Parathyroid adenoma (tissue), 2 donors: ENCODE measurements around the gene FBXO24.

ENCODE experiments used
- H2AFZ ChIP-seq: fragments of 300-600 bp; sonication (generic); one replicate; pipeline ENCODE4 v1.7.0; 2017; ENCODE audit warnings: antibody characterized with exemption, mild to moderate bottlenecking
- H3K27ac ChIP-seq: fragments of 300-600 bp; sonication (generic); one replicate; pipeline ENCODE4 v1.7.0; 2017
- H3K27me3 ChIP-seq: fragments of 300-600 bp; sonication (generic); one replicate; pipeline ENCODE4 v1.7.0; 2017; ENCODE audit warnings: low read length; ENCODE audit not compliant: control insufficient read depth, insufficient read depth
- H3K36me3 ChIP-seq: fragments of 300-600 bp; sonication (generic); one replicate; pipeline ENCODE4 v1.7.0; 2017; ENCODE audit warnings: low read length; ENCODE audit not compliant: control insufficient read depth, insufficient read depth
- H3K4me1 ChIP-seq: fragments of 300-600 bp; sonication (generic); one replicate; pipeline ENCODE4 v1.7.0; 2017; ENCODE audit warnings: control low read depth
- H3K4me2 ChIP-seq: fragments of 300-600 bp; sonication (generic); one replicate; pipeline ENCODE4 v1.7.0; 2017; ENCODE audit warnings: low read length
- H3K4me3 ChIP-seq: fragments of 300-600 bp; sonication (generic); one replicate; pipeline ENCODE4 v1.7.0; 2017; ENCODE audit warnings: low read depth, low read length
- H3K79me2 ChIP-seq: fragments of 300-600 bp; sonication (generic); one replicate; pipeline ENCODE4 v1.7.0; 2017; ENCODE audit warnings: control low read depth
- H3K9ac ChIP-seq: fragments of 300-600 bp; sonication (generic); one replicate; pipeline ENCODE4 v1.7.0; 2017; ENCODE audit warnings: mild to moderate bottlenecking
- H3K9me3 ChIP-seq: fragments of 300-600 bp; sonication (generic); one replicate; pipeline ENCODE4 v1.7.0; 2017; ENCODE audit warnings: low read length; ENCODE audit not compliant: control insufficient read depth
- TF ChIP-seq, protein P1 (sequence below): fragments of 300-600 bp; sonication (generic); IDR thresholded peaks from one replicate; pipeline ENCODE4 v1.7.0; 2017; ENCODE audit warnings: antibody characterized with exemption, mild to moderate bottlenecking
- donor health status: primary hyperparathyroidism.

FBXO24 gene

DNA sequence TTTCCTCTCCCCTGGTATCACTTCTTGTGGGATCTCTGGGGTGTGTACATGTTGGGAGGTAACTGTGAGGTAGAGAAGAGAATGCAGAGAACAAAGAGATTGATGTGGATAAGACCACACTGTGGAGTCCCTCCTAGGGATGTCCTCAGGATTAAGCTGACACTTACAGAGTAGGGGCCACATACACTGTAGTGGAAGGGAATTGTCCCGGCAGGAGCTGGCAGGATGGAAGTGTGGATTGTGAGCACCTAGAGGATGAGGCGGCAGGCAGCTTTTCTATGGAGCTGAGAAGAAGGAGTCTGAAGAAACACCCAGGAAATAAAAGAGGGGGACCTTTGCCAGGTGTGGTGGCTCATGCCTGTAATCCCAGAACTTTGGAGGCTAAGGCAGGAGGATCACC lies 33.6 kb upstream of the FBXO24 start:
- H3K9ac ChIP-seq, result no peak overlapping the region
- no peaks in the 10 kb centered on the region for H3K9me3 ChIP-seq
- no peaks in the 10 kb centered on the region for H3K27me3 ChIP-seq
- H3K4me1 ChIP-seq, result peaks cover 9% of the 10 kb centered on the region
- no peaks in the 10 kb centered on the region for H3K36me3 ChIP-seq
- no peaks in the 10 kb centered on the region for H3K79me2 ChIP-seq
- no peak overlapping the region for H3K4me2 ChIP-seq
- no peak overlapping the region for H2AFZ ChIP-seq
- no peak overlapping the region for H3K4me3 ChIP-seq
- TF ChIP-seq, protein P1, sequence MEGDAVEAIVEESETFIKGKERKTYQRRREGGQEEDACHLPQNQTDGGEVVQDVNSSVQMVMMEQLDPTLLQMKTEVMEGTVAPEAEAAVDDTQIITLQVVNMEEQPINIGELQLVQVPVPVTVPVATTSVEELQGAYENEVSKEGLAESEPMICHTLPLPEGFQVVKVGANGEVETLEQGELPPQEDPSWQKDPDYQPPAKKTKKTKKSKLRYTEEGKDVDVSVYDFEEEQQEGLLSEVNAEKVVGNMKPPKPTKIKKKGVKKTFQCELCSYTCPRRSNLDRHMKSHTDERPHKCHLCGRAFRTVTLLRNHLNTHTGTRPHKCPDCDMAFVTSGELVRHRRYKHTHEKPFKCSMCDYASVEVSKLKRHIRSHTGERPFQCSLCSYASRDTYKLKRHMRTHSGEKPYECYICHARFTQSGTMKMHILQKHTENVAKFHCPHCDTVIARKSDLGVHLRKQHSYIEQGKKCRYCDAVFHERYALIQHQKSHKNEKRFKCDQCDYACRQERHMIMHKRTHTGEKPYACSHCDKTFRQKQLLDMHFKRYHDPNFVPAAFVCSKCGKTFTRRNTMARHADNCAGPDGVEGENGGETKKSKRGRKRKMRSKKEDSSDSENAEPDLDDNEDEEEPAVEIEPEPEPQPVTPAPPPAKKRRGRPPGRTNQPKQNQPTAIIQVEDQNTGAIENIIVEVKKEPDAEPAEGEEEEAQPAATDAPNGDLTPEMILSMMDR, result no peak
- H3K27ac ChIP-seq, result no peak overlapping the region

DNA sequence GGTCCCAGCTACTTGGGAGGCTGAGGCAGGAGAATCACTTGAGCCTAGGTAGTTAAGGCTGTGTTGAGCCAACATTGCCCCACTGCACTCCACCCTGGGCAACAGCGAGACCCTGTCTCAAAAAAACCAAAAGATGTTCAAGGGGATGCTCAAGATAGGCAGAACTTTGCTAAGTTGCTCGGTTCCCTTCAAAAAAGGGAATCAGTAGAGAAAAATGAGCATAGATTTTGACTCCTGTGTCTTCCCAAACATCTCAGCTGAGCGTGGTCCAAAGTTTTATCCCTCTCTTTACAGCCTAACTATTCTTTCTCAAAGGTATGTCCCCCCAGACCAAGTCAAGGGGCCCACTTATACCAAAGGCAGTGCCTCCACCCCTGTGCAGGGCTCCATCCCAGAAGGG lies 33.1 kb upstream of the FBXO24 start:
- H3K79me2 ChIP-seq, result no peaks in the 10 kb centered on the region
- H3K36me3 ChIP-seq, result no peaks in the 10 kb centered on the region
- H3K4me1 ChIP-seq, result peaks cover 4% of the 10 kb centered on the region
- H3K4me2 ChIP-seq, result no peak overlapping the region
- H3K9me3 ChIP-seq, result no peaks in the 10 kb centered on the region
- H3K27ac ChIP-seq, result no peak overlapping the region
- H3K9ac ChIP-seq, result no peak overlapping the region
- no peaks in the 10 kb centered on the region for H3K27me3 ChIP-seq
- H3K4me3 ChIP-seq, result no peak overlapping the region
- no peak overlapping the region for H2AFZ ChIP-seq
- TF ChIP-seq, protein P1, result no peak

DNA sequence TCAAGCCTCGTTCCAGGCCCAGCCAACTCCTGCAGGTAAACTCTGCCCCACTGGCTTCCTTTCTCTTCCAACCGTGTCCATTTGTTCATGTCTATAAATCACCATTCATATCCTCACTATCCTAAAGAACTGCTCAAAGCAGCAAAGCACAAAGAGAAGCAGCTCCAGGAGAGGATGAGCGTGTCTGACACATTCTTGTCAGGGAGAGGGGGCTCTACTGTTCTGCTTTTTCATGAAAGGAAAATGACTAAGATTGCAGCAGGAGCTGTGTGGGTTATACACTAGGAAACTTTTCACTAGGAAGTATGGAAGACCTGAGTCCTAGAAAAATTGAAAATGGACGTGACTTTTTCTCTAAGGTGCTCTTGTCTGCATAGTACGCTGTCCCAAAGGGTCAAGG lies 30.4 kb upstream of the FBXO24 start:
- no peak overlapping the region for H2AFZ ChIP-seq
- no peaks in the 10 kb centered on the region for H3K79me2 ChIP-seq
- H3K9me3 ChIP-seq, result no peaks in the 10 kb centered on the region
- TF ChIP-seq, protein P1, result no peak
- H3K4me1 ChIP-seq, result no peaks in the 10 kb centered on the region
- no peak overlapping the region for H3K27ac ChIP-seq
- no peak overlapping the region for H3K9ac ChIP-seq
- no peaks in the 10 kb centered on the region for H3K27me3 ChIP-seq
- H3K4me3 ChIP-seq, result no peak overlapping the region
- no peak overlapping the region for H3K4me2 ChIP-seq
- H3K36me3 ChIP-seq, result no peaks in the 10 kb centered on the region

DNA sequence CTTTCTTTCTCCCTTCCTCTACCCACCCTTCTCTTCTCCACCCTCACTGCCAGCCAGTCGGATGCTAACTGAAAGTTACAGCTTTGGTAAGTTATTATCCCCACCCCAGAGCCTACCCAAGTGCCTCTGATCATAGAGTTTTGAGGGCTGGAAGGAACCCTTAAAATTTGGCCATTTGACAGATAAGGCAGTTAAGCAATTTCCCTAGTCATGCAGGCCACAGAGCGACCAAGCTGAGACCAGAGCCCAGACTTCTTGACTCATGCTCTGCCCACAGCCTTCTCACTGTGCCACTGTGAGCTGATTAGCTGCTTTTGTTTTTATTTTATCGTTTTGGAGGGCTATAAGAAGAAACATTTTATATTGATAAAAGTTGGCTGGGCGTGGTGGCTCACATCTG lies 29.6 kb upstream of the FBXO24 start:
- Histone ChIP-seq H3K36me3 (no peaks in the 10 kb centered on the region), H3K27ac (no peak overlapping the region), H3K9me3 (no peaks in the 10 kb centered on the region), H3K79me2 (no peaks in the 10 kb centered on the region), H3K4me1 (no peaks in the 10 kb centered on the region), H3K9ac (no peak overlapping the region), H3K4me3 (no peak overlapping the region), H2AFZ (no peak overlapping the region), H3K4me2 (no peak overlapping the region), H3K27me3 (no peaks in the 10 kb centered on the region)
- TF ChIP-seq, protein P1, result no peak

- Histone ChIP-seq H3K9ac (no peak overlapping the region), H3K4me3 (no peak overlapping the region), H2AFZ (no peak overlapping the region), H3K36me3 (no peaks in the 10 kb centered on the region), H3K27ac (no peak overlapping the region), H3K9me3 (no peaks in the 10 kb centered on the region), H3K4me1 (peaks cover 4% of the 10 kb centered on the region), H3K79me2 (no peaks in the 10 kb centered on the region), H3K27me3 (no peaks in the 10 kb centered on the region), H3K4me2 (no peak overlapping the region)
- TF ChIP-seq, protein P1, result no peak
Observed at GRCh38 chr7:100559127-100559526, 27.0 kb upstream of the FBXO24 start.
